ENCODE data around the gene HM13. TPM values are rescaled to one million over a fixed set of nuclear protein-coding genes. Genes with fewer than 3 reads are reported as not detected.

Gene HM13
- total and polyA plus RNA-seq, 9 of the 15 experiments (the other 6 are each of a cell fraction or from before 2014, with no cell fraction given), result 7.7 to 136 (median 74.5) TPM

GRCh38 chr20:31542963-31543362, 28.7 kb downstream of the HM13 start:
- intact Hi-C loops (cut with micrococcal nuclease) (no loop called here), in situ Hi-C loops (cut with MboI) (no loop called here)
- ChIA-PET POLR2A (interaction anchor here (0.9 to 1.7 kb wide), 3 partner anchors 22 to 64 kb away, joined by 3 to 7 read pairs (median 3); no protein-coding TSS in a partner anchor), CTCF (ENCODE audit: low intra/inter-chr PET ratio) (no interaction called here)
- BruUV-seq (replicated peaks), result no TSS peak
- Histone ChIP-seq H3K9me3 (replicated peaks; ENCODE audit: control insufficient read depth, insufficient read depth, low read depth, low read length) (no peaks in the 10 kb centered on the region), H3K36me3 (ENCODE audit: control insufficient read depth, insufficient read depth, low read length) (peaks cover 82% of the 10 kb centered on the region), H3K27ac (ENCODE audit: extremely low read depth, low read depth, low read length) (no peak overlapping the region), H3K4me2 (ENCODE audit: insufficient read depth, low read length) (no peak overlapping the region), H2AFZ (ENCODE audit: low read depth, low read length) (no peak overlapping the region), H3K9ac (ENCODE audit: insufficient read depth in 1 of 2, low read depth in 2 of 2, low read length in 2 of 2) (no peak overlapping the region), H3K27me3 (ENCODE audit: control insufficient read depth in 2 of 2, insufficient read depth in 2 of 2, low read length in 2 of 2) (no peaks in the 10 kb centered on the region), H3K4me1 (replicated peaks in 1 of 2; ENCODE audit: control insufficient read depth in 2 of 2, insufficient read depth in 2 of 2, low read length in 2 of 2) (peaks cover 13 to 16% of the 10 kb centered on the region in 2 experiments; a peak in 4 of 5 replicates), H4K20me1 (replicated peaks; ENCODE audit: control insufficient read depth, insufficient read depth, low read length) (peaks cover 15% of the 10 kb centered on the region), H3K9me1 (ENCODE audit: control insufficient read depth, insufficient read depth, low read length) (peaks cover 2% of the 10 kb centered on the region), H3K79me2 (ENCODE audit: control insufficient read depth, insufficient read depth, low read length) (peaks cover 19% of the 10 kb centered on the region), H3K4me3 (no peak overlapping the region)
- ATAC-seq, result no peak
- no peak for DNase-seq (ENCODE audit: extremely low read depth in 1 of 4, low spot score in 3 of 4)
- no peak for FAIRE-seq
- TF ChIP-seq CAMTA2 (CRISPR knock-in tag; conservative IDR thresholded peaks at IDR 0.05), result no peak
- TF ChIP-seq MIER1 (IDR thresholded peaks at IDR 0.05; ENCODE audit: low read depth), result no peak
- TF ChIP-seq CLOCK (CRISPR knock-in tag; IDR thresholded peaks at IDR 0.05; ENCODE audit: borderline replicate concordance), result no peak
- no peak for TF ChIP-seq GMEB1 (CRISPR knock-in tag; IDR thresholded peaks at IDR 0.05)
- TF ChIP-seq PHTF2 (CRISPR knock-in tag; IDR thresholded peaks at IDR 0.05), result no peak
- TF ChIP-seq ILK (tag; IDR thresholded peaks at IDR 0.05; ENCODE audit: borderline replicate concordance, low read depth), result no peak
- TF ChIP-seq ASH1L (IDR thresholded peaks at IDR 0.05; ENCODE audit: borderline replicate concordance, low read depth, partially characterized antibody), result no peak
- no peak for TF ChIP-seq GATAD2A (IDR thresholded peaks at IDR 0.05)
- TF ChIP-seq GABPA (tag; conservative IDR thresholded peaks at IDR 0.05; ENCODE audit: low read depth), result no peak
- TF ChIP-seq ARID1B (IDR thresholded peaks at IDR 0.05), result no peak
- TF ChIP-seq RBM39 (optimal IDR thresholded peaks at IDR 0.05; ENCODE audit: low read depth, low read length), result no peak
- WGBS (ENCODE audit: insufficient coverage, low coverage, missing lambda C conversion rate), result 91% methylated on average over 8 of the region's 8 CpGs
